ENCODE measurements around the gene KAT14.
A peak's percentile ranks its signal among the peaks of the same experiment; 100 is the strongest.
"Not testable (repeated sequence)": the region's sequence is repeated elsewhere in the genome, so short reads cannot be mapped to it uniquely, and the experiment has no call there.

The KAT14 gene

GRCh38 chr20:18154342-18154741 lies 16.7 kb downstream of the KAT14 start:
- DNase-seq (ENCODE audit: low read depth) = no peak

DNA sequence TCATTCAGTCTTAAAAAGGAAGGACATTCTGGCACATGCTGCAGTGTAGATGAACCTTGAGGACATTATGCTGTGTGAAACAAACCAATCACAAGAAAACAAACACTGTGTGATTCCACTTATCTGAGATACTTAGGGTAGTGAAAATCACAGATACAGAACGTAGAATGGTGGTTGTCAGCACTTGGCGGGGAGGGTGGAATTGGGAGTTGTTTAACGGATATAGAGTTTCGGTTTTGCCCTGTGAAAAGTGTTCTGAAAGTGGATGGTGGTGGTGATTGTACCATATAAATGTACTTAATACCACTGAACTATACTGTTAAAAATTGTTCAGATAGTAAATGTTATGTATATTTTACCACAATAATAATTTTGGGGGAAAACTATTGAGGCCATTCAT lies 18.4 kb downstream of the KAT14 start:
- no peak for DNase-seq (ENCODE audit: low read depth)

- DNase-seq (ENCODE audit: low read depth) = peak; percentile 89
Observed at GRCh38 chr20:18164356-18164755, 26.7 kb downstream of the KAT14 start.

DNA sequence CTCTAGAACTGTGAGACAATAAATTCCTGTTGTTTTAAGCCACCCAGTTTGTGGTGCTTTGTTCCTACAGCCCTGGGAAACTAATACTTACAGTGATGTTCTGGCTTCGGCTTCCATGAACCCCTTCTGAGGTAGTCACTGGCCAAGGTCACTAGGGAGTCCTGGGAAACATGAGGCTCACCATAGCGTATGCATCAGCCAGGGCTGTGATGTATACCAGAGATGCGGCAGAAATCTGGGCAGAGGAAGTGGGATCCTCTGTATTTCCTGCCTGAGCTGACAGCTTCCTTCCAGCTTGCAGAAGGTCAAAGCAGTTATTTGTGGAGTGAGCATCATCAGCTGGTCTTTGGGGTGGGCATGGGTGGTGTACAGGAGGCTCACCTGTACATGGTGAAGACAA lies 27.9 kb downstream of the KAT14 start:
- peak; percentile 22 for DNase-seq (ENCODE audit: low read depth)

GRCh38 chr20:18166241-18166881 lies 28.7 kb downstream of the KAT14 start:
- no peak for DNase-seq (ENCODE audit: low read depth)

DNA sequence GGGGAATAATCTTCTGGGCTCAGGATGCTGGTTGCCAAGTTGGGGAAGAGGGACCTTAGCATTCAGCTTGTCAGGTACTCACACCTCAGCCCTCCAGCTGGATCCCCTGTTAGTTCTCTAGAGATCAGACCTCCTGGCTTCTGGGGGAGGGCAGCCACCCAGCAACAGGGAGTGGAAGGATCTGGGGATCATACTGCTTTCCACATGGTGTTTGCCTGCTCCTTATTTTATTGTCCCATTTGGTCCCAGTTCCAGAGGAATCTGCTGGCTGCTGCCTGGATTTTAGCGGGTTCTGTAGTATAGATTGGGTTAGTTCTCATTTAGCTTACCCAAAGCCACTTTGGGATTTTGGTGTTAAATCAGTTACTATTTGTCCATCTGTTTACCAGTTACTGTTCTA lies 29.3 kb downstream of the KAT14 start:
- DNase-seq (ENCODE audit: low read depth) = no peak

DNA sequence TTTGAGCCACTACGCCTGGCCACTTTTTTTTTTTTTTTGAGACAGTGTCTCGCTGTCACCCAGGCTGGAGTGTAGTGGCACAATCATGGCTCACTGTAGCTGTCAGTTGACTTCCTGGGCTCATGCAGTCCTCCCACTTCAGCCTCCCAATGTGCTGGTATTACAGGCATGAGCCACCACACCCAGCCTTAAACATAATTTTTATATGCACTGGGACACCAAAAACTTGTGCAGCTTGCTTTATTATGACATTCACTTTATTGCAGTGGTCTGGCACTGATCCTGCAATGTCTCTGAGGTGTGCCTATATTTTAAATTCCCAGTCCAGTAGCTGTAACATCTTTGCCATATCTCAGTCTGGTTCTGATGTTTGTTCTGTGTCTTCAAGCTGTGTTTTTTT lies 34.7 kb downstream of the KAT14 start:
- no peak for DNase-seq (ENCODE audit: low read depth)

- no peak for DNase-seq (ENCODE audit: low read depth)
Observed at GRCh38 chr20:18174906-18175683, 37.4 kb downstream of the KAT14 start.

GRCh38 chr20:18176318-18176785 lies 38.7 kb downstream of the KAT14 start:
- DNase-seq (ENCODE audit: low read depth) = no peak

DNA sequence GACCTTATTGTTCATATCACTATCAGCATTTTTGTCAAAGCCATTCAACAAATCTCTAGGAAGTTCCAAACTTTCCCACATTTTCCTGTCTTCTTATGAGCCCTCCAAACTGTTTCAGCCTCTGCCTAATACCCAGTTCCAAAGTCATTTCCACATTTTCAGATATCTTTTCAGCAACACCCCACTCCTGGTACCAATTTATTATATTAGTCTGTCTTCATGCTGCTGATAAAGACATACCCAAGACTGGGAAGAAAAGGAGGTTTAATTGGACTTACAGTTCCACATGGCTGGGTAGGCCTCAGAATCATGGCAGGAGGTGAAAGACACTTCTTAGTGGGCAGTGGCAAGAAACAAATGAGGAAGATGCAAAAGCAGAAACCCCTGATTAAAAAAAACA lies 42.7 kb downstream of the KAT14 start:
- not testable (repeated sequence) for DNase-seq (ENCODE audit: low read depth)

GRCh38 chr20:18180815-18181214 lies 43.2 kb downstream of the KAT14 start:
- no peak for DNase-seq (ENCODE audit: low read depth)

- DNase-seq (ENCODE audit: low read depth) = no peak
Observed at GRCh38 chr20:18187020-18187419, 49.4 kb downstream of the KAT14 start.

- DNase-seq (ENCODE audit: low read depth) = no peak
Observed at GRCh38 chr20:18188434-18188833, 50.8 kb downstream of the KAT14 start.

DNA sequence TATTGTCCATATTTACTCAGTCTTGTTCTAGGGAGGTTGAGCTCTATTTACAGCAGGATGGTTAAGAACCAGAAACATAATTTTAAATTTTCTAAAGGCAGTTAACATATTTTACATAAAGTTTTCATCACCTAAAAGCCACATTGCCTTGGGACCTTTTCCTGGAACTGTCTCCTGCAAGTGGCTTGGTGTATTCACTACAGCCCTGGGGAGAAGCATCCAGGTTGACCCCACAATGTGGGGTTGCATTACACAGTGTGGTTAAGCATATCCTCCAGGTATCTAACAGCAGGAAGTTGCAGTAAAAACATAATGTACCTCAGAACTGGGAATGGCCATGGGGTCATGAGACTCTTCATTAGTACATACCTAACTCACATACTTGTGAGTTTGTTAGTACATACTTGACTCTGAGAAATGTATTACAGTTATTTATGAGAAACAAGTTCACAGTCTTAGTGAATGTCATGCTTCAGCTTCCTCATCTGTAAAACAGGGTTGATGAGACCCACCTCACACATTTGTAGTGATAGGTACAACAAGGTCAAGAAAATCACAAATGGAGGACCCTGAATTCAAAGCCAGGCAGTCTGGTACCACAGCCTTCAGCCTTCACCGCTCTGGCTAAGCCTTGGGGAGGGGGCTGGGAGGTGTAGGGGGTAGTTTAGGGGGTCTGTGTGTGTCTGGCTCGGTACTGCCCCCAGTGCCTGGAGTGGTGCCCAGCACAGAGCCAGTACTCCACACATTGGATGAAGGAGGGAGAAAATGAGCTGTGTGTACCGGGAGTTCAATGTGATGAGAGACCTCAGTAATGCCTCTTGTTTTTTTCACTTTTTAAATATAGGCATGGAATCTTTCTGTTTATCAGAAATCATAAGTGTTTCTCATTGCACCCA lies 52.9 kb downstream of the KAT14 start:
- DNase-seq (ENCODE audit: low read depth) = no peak

- no peak for DNase-seq (ENCODE audit: low read depth)
Observed at GRCh38 chr20:18191306-18191705, 53.6 kb downstream of the KAT14 start.

- not testable (repeated sequence) for DNase-seq (ENCODE audit: low read depth)
Observed at GRCh38 chr20:18194461-18194860, 56.8 kb downstream of the KAT14 start.

DNA sequence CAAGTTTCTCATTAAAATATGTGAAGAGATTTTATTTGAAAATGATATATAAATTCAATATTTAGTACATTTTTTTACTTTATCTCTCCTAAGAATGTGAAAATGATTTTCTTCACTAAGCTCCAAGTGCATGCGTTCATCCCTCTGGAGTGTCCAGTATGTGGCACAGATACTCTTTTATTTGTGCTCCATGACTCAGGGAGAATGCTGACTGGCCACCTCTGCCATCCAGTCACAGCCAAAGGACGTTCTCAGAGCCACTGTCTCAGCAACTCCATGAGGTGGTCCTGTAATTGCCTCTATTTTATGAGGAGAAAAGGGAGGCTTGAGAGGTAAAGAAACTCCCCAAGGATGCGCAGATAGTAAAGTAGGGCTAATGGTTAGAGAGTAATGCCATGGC lies 58.3 kb downstream of the KAT14 start:
- DNase-seq (ENCODE audit: low read depth) = no peak

DNA sequence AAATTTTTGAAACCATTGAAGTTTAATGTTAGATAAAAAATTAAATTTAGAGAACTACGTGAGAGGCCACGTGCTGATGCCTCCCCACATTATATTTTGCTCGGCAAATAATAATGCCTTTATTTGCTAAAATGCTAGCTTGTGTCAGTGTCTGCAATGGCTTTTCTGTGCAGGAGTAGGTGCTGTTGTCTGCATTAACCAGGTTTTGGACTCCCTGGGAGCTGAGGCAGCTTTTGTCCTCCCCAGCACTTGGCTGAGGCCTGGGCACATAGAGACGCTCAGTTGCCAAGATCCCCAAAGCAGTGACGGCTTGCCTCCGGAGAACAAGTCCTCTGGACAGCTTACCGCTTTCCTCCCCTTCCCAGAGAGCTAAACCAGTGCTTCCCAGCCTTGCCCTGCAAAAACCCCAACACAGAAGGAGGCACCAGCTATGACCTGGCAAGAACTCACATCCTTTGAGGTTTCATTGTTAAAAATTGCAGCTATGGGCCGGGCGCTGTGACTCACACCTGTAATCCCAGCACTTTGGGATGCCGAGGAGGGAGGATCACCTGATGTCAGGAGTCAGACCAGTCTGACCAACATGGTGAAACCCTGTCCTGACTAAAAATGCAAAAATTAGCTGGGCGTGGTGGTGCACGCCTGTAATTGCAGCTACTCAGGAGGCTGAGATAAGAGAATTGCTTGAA lies 59.9 kb downstream of the KAT14 start:
- peak; percentile 5 for DNase-seq (ENCODE audit: low read depth)

- no peak for DNase-seq (ENCODE audit: low read depth)
Observed at GRCh38 chr20:18202966-18203365, 65.3 kb downstream of the KAT14 start.

DNA sequence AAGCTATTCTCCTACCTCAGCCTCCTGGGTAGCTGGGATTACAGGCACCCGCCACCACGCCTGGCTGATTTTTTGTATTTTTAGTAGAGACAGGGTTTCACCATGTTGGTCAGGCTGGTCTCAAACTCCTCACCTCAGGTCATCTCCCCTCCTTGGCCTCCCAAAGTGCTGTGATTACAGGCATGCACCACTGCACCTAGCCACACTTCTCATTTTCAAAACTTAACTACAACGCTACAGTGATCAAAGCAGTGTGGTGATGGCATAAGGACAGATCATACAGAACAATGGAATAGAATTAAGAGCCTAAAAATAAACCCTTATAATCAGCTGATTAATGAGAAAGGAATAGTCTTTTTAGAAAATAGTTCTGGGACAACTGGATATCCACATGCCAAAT lies 66.0 kb downstream of the KAT14 start:
- not testable (repeated sequence) for DNase-seq (ENCODE audit: low read depth)

DNA sequence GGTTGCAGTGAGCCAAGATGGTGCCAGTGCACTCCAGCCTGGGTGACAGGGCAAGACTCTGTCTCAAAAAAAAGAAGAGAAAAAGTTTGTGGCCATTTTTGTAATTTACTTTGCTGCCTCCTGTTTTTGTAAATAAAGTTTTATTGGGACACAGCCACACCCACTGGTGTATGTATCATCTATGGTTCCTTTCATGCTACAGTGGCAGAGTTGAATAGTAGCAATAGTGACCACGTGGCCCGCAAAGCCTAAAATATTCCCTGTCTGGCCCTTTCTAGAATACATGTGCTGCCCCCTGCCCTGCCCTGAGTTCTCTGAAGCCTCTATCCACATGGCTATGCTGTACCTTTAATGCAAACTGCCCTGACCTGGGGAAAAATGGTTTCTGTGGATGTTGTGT lies 75.3 kb downstream of the KAT14 start:
- no peak for DNase-seq (ENCODE audit: low read depth)

DNA sequence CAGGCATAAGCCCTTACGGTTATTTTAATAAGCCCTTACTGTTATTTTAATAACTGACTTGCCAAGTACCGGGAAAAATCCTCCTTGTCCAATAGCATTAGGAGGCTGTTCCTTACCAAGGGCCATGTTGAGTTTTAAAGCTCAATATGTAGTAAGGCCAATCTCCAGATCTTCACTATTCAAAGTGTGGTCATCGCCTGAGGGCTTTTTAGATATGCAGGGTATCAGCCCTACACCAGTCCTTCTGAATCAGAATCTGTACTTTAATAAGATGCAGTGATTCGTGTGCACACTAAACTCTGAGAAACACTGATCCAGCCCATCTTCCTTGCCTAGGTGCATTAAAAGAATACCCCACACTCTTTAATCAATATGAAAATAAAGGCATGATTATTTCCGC lies 77.9 kb downstream of the KAT14 start:
- DNase-seq (ENCODE audit: low read depth) = no peak
